GM12865 (cell line): ENCODE data around the gene VWA5B1.

Experiments
- DNase-seq: peaks from one replicate; pipeline ENCODE4 v3.0.0; 2010; ENCODE audit warnings: low read depth
- H3K4me3 ChIP-seq: 2 replicates; pipeline ENCODE4 v1.5.1; 2011; ENCODE audit warnings: mild to moderate bottlenecking, low read depth, low read length, control low read depth
- CTCF ChIP-seq: IDR thresholded peaks from 2 replicates; pipeline ENCODE4 v1.5.1; 2011; ENCODE audit warnings: low read length, control low read depth, low read depth, inconsistent platforms; ENCODE audit not compliant: insufficient read depth; ENCODE audit errors: missing control alignments

VWA5B1 gene

GRCh38 chr1:20298626-20299025, 8.0 kb downstream of the VWA5B1 start:
- H3K4me3 ChIP-seq, result no peak overlapping the region
- no peak for DNase-seq
- no peak for TF ChIP-seq CTCF

GRCh38 chr1:20301463-20302107, 10.9 kb downstream of the VWA5B1 start:
- no peak for DNase-seq
- no peak overlapping the region for H3K4me3 ChIP-seq
- TF ChIP-seq CTCF, result no peak

- TF ChIP-seq CTCF, result no peak
- no peak for DNase-seq
Measured at GRCh38 chr1:20302108-20302471, 11.4 kb downstream of the VWA5B1 start.

GRCh38 chr1:20307026-20307425, 16.4 kb downstream of the VWA5B1 start:
- H3K4me3 ChIP-seq, result no peak overlapping the region
- no peak for TF ChIP-seq CTCF
- DNase-seq, result no peak

More at GRCh38 chr1:20302108-20302471, 11.4 kb downstream of the VWA5B1 start:
- H3K4me3 ChIP-seq, result no peak overlapping the region

- TF ChIP-seq CTCF, result no peak
- no peak overlapping the region for H3K4me3 ChIP-seq
- no peak for DNase-seq
Measured at GRCh38 chr1:20308569-20308968, 17.9 kb downstream of the VWA5B1 start.

GRCh38 chr1:20311289-20311688, 20.6 kb downstream of the VWA5B1 start:
- H3K4me3 ChIP-seq, result no peak overlapping the region
- no peak for DNase-seq
- no peak for TF ChIP-seq CTCF

- no peak for TF ChIP-seq CTCF
- no peak for DNase-seq
Measured at GRCh38 chr1:20312310-20312709, 21.6 kb downstream of the VWA5B1 start.

More at GRCh38 chr1:20312310-20312709, 21.6 kb downstream of the VWA5B1 start:
- H3K4me3 ChIP-seq, result no peak overlapping the region
